Hepatocyte (in vitro differentiated cells): ENCODE results near the gene MND1.

ENCODE experiments used
- EZH2 ChIP-seq: fragments of 200-600 bp; sonication (generic); IDR thresholded peaks from 2 replicates; pipeline ENCODE4 v1.6.1; 2016; ENCODE audit warnings: antibody characterized with exemption, mild to moderate bottlenecking, borderline replicate concordance
- TF ChIP-seq, protein P1 (sequence below): fragments of 200-600 bp; sonication (generic); IDR thresholded peaks from 2 replicates; pipeline ENCODE4 v1.5.1; 2016; ENCODE audit warnings: antibody characterized with exemption, mild to moderate bottlenecking; ENCODE audit not compliant: poor library complexity

DNA sequence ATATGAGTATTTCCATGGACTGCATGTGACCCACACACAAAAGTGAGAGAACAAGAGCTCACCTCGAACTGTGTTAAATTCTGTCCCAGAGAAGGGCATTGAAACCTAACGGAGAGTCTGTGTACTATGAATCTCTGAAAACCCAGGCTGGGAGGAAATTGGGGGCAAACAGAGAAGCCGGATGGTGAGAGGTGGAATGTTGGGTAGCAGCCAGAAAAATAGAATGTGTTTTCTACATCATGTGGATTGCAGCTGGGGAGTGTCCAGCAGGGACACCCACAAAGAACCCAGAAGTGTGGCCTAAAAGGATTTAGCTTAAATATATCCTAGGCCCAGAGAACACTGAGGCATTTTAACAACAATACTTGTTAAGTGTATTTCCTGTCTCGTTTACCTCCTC, 38.6 kb downstream of the MND1 start:
- TF ChIP-seq, protein P1, sequence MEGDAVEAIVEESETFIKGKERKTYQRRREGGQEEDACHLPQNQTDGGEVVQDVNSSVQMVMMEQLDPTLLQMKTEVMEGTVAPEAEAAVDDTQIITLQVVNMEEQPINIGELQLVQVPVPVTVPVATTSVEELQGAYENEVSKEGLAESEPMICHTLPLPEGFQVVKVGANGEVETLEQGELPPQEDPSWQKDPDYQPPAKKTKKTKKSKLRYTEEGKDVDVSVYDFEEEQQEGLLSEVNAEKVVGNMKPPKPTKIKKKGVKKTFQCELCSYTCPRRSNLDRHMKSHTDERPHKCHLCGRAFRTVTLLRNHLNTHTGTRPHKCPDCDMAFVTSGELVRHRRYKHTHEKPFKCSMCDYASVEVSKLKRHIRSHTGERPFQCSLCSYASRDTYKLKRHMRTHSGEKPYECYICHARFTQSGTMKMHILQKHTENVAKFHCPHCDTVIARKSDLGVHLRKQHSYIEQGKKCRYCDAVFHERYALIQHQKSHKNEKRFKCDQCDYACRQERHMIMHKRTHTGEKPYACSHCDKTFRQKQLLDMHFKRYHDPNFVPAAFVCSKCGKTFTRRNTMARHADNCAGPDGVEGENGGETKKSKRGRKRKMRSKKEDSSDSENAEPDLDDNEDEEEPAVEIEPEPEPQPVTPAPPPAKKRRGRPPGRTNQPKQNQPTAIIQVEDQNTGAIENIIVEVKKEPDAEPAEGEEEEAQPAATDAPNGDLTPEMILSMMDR = no peak
- TF ChIP-seq EZH2 = no peak
